Tibial artery (tissue), 4 donors: Measurements from ENCODE around the gene CFAP298.

Experiments
- DNase-seq, 2 donors: peaks; one replicate each; pipeline ENCODE4 v3.0.0-alpha.2; 2019
- H3K27ac ChIP-seq, 2 donors: fragments of 200-600 bp; sonication (generic) in 1 of 2; 1 replicate in 1 of 2; 2 replicates in 1 of 2; pipeline ENCODE4 v1.5.1; 2018 to 2019; ENCODE audit warnings: mild to moderate bottlenecking in 1 of 2
- H3K27me3 ChIP-seq, 2 donors: fragments of 200-600 bp; sonication (generic) in 1 of 2; one replicate each; pipeline versions ENCODE4 v1.5.1 to v1.6.0; 2016 to 2019
- H3K36me3 ChIP-seq, 3 donors: fragments of 200-600 bp; sonication (generic) in 2 of 3; one replicate each; pipeline ENCODE4 v1.5.1; 2016 to 2019; ENCODE audit warnings: mild to moderate bottlenecking in 2 of 3
- H3K4me1 ChIP-seq, 4 donors: fragments of 200-600 bp; sonication (generic) in 2 of 4; 1 replicate in 3 of 4; 2 replicates in 1 of 4; pipeline ENCODE4 v1.5.1; 2016 to 2019
- H3K4me3 ChIP-seq, 2 donors: fragments of 200-600 bp; sonication (generic) in 1 of 2; 1 replicate in 1 of 2; 2 replicates in 1 of 2; pipeline ENCODE4 v1.5.1; 2018 to 2019; ENCODE audit warnings: mild to moderate bottlenecking in 2 of 2
- H3K9me3 ChIP-seq, 3 donors: fragments of 200-600 bp; sonication (generic) in 1 of 3; one replicate each; pipeline ENCODE4 v1.5.1; 2016 to 2019
- CTCF ChIP-seq, 2 experiments: fragments of 200-600 bp in 1 of 2; fragments of 450-650 bp in 1 of 2; IDR thresholded peaks; one replicate each; pipeline ENCODE4 v1.5.1; 2017 to 2019; ENCODE audit warnings: antibody characterized with exemption in 2 of 2, mild to moderate bottlenecking in 1 of 2, moderate library complexity in 1 of 2
- intact Hi-C: fragments of 100-400 bp; cut with DNase I; formaldehyde crosslinking; loops from one replicate; pipeline ENCODE4 v1.15.0; 2023; ENCODE audit warnings: low total_unique reads

Gene CFAP298

DNA sequence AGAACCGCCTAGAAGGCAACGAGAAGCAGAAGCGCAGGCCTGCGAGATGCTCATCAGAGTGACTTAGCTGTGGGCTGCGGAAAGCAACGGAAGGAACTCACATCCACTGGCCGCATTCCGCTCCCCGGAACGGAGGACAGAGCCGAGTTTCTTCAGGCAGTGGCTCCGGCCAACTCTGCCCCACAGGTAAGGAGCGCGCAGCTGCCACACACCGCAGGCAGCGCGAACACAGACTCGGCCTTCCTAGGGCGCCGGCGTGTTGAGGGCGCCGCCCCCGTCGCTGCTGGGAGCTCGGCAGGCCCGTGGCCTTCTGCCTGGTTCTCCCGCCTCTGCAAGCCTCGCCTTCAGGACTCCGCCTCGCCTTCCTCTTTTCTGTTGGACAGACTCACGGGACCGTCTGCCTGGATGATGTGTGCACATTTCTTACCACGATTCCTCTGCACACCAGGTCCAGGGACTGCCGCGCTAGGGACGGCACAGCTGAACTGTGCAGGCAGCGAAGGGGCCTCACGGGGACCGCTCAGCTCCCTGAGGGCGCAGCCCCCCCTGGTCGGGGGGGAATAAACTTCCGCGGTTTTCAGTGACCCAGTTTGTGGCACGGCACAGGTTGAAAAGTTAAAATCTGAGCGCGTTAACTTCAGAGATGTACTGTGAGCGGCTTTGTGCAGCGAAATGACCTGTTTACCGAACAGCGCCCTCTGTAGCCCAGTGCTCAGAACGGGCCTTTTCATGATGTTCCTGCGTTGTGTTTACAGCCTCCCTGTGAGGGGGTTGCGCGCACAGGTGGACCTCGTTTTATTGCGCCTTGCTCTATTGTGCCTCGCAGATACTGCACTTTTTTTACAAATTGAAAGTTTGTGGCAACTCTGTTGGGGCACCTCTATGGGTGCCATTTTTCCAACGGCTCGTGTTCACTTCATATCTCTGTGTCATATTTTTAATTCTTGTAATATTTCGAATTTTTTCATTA, 42.6 kb downstream of the CFAP298 start:
- intact Hi-C loops = loop anchor here (5.0 kb wide), 1 partner anchor 157 kb away; the partner anchor contains the start of gene EVA1C
- Histone ChIP-seq H3K4me1 (peaks cover 0 to 21% (median 4%) of the 10 kb centered on the region in 4 donors), H3K36me3 (no peaks in the 10 kb centered on the region), H3K4me3 (peak overlapping the region; percentile 54 to 65), H3K27ac (peak overlapping the region; percentile 70 to 74), H3K27me3 (peaks cover 0 to 6% of the 10 kb centered on the region in 2 donors), H3K9me3 (no peaks in the 10 kb centered on the region)
- TF ChIP-seq CTCF (IDR thresholded peaks at IDR 0.05) = peak; percentile 75 to 76
- DNase-seq = peak; percentile 81 to 86

GRCh38 chr21:32567626-32568025, 44.6 kb downstream of the CFAP298 start:
- no peaks in the 10 kb centered on the region for H3K36me3 ChIP-seq
- H3K27me3 ChIP-seq = peaks cover 0 to 2% of the 10 kb centered on the region in 2 donors
- intact Hi-C loops = loop anchor here (5.0 kb wide), 1 partner anchor 155 kb away; the partner anchor contains the start of gene EVA1C
- no peak for DNase-seq
- H3K4me1 ChIP-seq = peaks cover 0 to 21% (median 4%) of the 10 kb centered on the region in 4 donors
- no peak for TF ChIP-seq CTCF (IDR thresholded peaks at IDR 0.05)
- no peaks in the 10 kb centered on the region for H3K9me3 ChIP-seq
- H3K4me3 ChIP-seq = no peak overlapping the region
- H3K27ac ChIP-seq = no peak overlapping the region

- Histone ChIP-seq H3K36me3 (no peaks in the 10 kb centered on the region), H3K4me1 (peaks cover 0 to 24% (median 4%) of the 10 kb centered on the region in 4 donors), H3K9me3 (no peaks in the 10 kb centered on the region), H3K27ac (peak overlapping the region in 1 of 2 donors; percentile 42), H3K4me3 (no peak overlapping the region), H3K27me3 (no peaks in the 10 kb centered on the region)
- DNase-seq = no peak
- intact Hi-C loops = loop anchor here (5.0 kb wide), 1 partner anchor 155 kb away; the partner anchor contains the start of gene EVA1C
- no peak for TF ChIP-seq CTCF (IDR thresholded peaks at IDR 0.05)
Observed at GRCh38 chr21:32566741-32567389, 45.3 kb downstream of the CFAP298 start.

GRCh38 chr21:32565856-32566465, 46.2 kb downstream of the CFAP298 start:
- H3K36me3 ChIP-seq = no peaks in the 10 kb centered on the region
- peaks cover 0 to 24% (median 4%) of the 10 kb centered on the region in 4 donors for H3K4me1 ChIP-seq
- TF ChIP-seq CTCF (IDR thresholded peaks at IDR 0.05) = no peak
- no peaks in the 10 kb centered on the region for H3K9me3 ChIP-seq
- H3K4me3 ChIP-seq = no peak overlapping the region
- no peak for DNase-seq
- H3K27ac ChIP-seq = peak overlapping the region in 1 of 2 donors; percentile 42
- intact Hi-C loops = loop anchor here (5.0 kb wide), 1 partner anchor 154 kb away; the partner anchor contains the start of gene EVA1C
- H3K27me3 ChIP-seq = no peaks in the 10 kb centered on the region

GRCh38 chr21:32562915-32563314, 49.3 kb downstream of the CFAP298 start:
- no peaks in the 10 kb centered on the region for H3K27me3 ChIP-seq
- peaks cover 0 to 17% (median 0%) of the 10 kb centered on the region in 4 donors for H3K4me1 ChIP-seq
- no peak overlapping the region for H3K4me3 ChIP-seq
- intact Hi-C loops = no loop called here
- H3K27ac ChIP-seq = peak overlapping the region; percentile 31 to 32
- no peaks in the 10 kb centered on the region for H3K9me3 ChIP-seq
- H3K36me3 ChIP-seq = no peaks in the 10 kb centered on the region
- TF ChIP-seq CTCF (IDR thresholded peaks at IDR 0.05) = no peak
- no peak for DNase-seq
